ENCODE data around the gene DND1.
"Not testable (repeated sequence)": the region's sequence is repeated elsewhere in the genome, so short reads cannot be mapped to it uniquely, and the experiment has no call there.

DNA sequence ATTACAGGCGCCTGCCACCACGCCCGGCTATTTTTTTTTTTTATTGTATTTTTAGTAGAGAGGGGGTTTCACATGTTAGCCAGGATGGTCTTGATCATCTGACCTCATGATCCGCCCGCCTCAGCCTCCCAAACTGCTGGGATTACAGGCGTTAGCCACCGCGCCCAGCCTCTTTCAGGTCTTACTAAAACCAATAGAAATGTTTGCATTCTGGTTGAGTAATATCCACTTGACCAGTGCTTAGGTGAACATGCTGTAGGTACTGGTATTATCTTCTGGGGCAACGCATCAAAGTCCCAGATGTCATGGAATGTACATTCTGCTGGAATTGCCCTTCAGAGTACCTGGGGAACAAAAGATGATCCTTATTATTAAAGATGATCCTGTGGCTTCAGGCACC is 35.4 kb upstream of the DND1 start:
- TF ChIP-seq, protein P1, sequence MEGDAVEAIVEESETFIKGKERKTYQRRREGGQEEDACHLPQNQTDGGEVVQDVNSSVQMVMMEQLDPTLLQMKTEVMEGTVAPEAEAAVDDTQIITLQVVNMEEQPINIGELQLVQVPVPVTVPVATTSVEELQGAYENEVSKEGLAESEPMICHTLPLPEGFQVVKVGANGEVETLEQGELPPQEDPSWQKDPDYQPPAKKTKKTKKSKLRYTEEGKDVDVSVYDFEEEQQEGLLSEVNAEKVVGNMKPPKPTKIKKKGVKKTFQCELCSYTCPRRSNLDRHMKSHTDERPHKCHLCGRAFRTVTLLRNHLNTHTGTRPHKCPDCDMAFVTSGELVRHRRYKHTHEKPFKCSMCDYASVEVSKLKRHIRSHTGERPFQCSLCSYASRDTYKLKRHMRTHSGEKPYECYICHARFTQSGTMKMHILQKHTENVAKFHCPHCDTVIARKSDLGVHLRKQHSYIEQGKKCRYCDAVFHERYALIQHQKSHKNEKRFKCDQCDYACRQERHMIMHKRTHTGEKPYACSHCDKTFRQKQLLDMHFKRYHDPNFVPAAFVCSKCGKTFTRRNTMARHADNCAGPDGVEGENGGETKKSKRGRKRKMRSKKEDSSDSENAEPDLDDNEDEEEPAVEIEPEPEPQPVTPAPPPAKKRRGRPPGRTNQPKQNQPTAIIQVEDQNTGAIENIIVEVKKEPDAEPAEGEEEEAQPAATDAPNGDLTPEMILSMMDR (IDR thresholded peaks at IDR 0.05) = not testable (repeated sequence)
- TF ChIP-seq POLR2AphosphoS5 (IDR thresholded peaks at IDR 0.05; ENCODE audit: low read depth, low read length) = not testable (repeated sequence)
- TF ChIP-seq, protein P2, sequence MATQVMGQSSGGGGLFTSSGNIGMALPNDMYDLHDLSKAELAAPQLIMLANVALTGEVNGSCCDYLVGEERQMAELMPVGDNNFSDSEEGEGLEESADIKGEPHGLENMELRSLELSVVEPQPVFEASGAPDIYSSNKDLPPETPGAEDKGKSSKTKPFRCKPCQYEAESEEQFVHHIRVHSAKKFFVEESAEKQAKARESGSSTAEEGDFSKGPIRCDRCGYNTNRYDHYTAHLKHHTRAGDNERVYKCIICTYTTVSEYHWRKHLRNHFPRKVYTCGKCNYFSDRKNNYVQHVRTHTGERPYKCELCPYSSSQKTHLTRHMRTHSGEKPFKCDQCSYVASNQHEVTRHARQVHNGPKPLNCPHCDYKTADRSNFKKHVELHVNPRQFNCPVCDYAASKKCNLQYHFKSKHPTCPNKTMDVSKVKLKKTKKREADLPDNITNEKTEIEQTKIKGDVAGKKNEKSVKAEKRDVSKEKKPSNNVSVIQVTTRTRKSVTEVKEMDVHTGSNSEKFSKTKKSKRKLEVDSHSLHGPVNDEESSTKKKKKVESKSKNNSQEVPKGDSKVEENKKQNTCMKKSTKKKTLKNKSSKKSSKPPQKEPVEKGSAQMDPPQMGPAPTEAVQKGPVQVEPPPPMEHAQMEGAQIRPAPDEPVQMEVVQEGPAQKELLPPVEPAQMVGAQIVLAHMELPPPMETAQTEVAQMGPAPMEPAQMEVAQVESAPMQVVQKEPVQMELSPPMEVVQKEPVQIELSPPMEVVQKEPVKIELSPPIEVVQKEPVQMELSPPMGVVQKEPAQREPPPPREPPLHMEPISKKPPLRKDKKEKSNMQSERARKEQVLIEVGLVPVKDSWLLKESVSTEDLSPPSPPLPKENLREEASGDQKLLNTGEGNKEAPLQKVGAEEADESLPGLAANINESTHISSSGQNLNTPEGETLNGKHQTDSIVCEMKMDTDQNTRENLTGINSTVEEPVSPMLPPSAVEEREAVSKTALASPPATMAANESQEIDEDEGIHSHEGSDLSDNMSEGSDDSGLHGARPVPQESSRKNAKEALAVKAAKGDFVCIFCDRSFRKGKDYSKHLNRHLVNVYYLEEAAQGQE (IDR thresholded peaks at IDR 0.05; ENCODE audit: insufficient read depth in 1 of 2, low read depth in 2 of 2, low read length in 1 of 2) = not testable (repeated sequence)
